Pancreas (tissue), 10 donors: ENCODE results near the gene IWS1. TPM values are rescaled to one million over a fixed set of nuclear protein-coding genes. Genes with fewer than 3 reads are reported as not detected.

Experiments used
- ATAC-seq, 4 donors: fragments of 200-7000 bp; cut with Tn5 transposase; one replicate each; pipeline versions ENCODE4 v1.8.0 to v1.9.1; 2020; ENCODE audit warnings: mild to moderate bottlenecking in 4 of 4, moderate library complexity in 4 of 4
- DNase-seq, 6 donors: peaks; one replicate each; pipeline ENCODE4 v3.0.0-alpha.2; 2020
- FAIRE-seq: peaks from 2 replicates; lab custom pipeline; 2012; peaks lifted over from hg19 to GRCh38; lab: Jason Lieb, UNC
- H3K27ac ChIP-seq, 4 donors: fragments of 200-600 bp; sonication (generic); 1 replicate in 3 of 4; 2 replicates in 1 of 4; pipeline versions ENCODE4 v1.5.0 to v1.8.0; 2020
- H3K27me3 ChIP-seq, 4 donors: fragments of 200-600 bp; one replicate each; pipeline ENCODE4 v1.8.0; 2021
- H3K36me3 ChIP-seq, 3 donors: fragments of 200-600 bp; sonication (generic) in 1 of 3; one replicate each; pipeline versions ENCODE4 v1.5.0 to v1.8.0; 2020 to 2021
- H3K4me1 ChIP-seq, 3 donors: fragments of 200-600 bp; one replicate each; pipeline ENCODE4 v1.8.0; 2021
- H3K4me3 ChIP-seq, 4 donors: fragments of 200-600 bp; sonication (generic) in 2 of 4; one replicate each; pipeline versions ENCODE4 v1.5.0 to v1.8.0; 2020 to 2021
- H3K9me3 ChIP-seq, 4 donors: fragments of 200-600 bp; one replicate each; pipeline ENCODE4 v1.8.0; 2021
- CTCF ChIP-seq, 4 donors: fragments of 200-600 bp; sonication (generic) in 3 of 4; IDR thresholded peaks; one replicate each; pipeline versions ENCODE4 v1.5.0 to v1.8.0; 2021; ENCODE audit warnings: antibody characterized with exemption in 4 of 4
- WGBS, 2 donors: extraction: QIAGEN DNeasy Blood & Tissue Kit; methylation state at CpG; one replicate each; pipeline ENCODE4 v1.1.7; 2013; 5-methylcytosine and 5-hydroxymethylcytosine counted together
- intact Hi-C, 3 donors: fragments of 100-400 bp; cut with DNase I; formaldehyde crosslinking; loops; one replicate each; pipeline versions ENCODE4 v1.11.1 to v1.14.2; 2022
- polyA plus RNA-seq, 2 donors: library from polyadenylated mRNA; stranded (reverse); fragments of 200-250 nt; gene quantifications; one replicate each; pipeline ENCODE4 v1.2.3, GENCODE V29; 2013
- total RNA-seq, 6 donors: library from RNA; stranded (reverse); fragmentation: NEBNext Ultra II Directional in 4 of 6; extraction: Animal tissue kit (Norgen Biotek cat#: 25700) in 4 of 6; gene quantifications; one replicate each; pipeline versions ENCODE4 v1.2.1 to v1.2.4, GENCODE V29; 2021 to 2023
- donor health status: healthy with polysubstance abuse.
- donor health status: DM: no; HTN: no; CAD: no; lungs with moderate emphysema.
- donor health status: DM: no; HTN: no; CAD: no.
- donor health status: control.
- donor health status: control.
- donor health status: Bipolar disorder and iron deficiency.
- donor health status: DM: yes; HTN: yes; CAD: no.
- donor health status: DM: no; HTN: no; CAD: no.
- donor health status: DM: no; HTN: no; CAD: no.
- donor health status: DM: yes; HTN: yes; CAD: no.

The IWS1 gene
- total RNA-seq (10 to 100 TPM in 5 of 6 donors, 1 to 10 TPM in 1; 9.7 to 20.3 (median 12.1) TPM), polyA plus RNA-seq (10 to 100 TPM; 16.0 to 22.3 TPM)

- ATAC-seq (peak; percentile 94 to 98 (median 96)), DNase-seq (peak; percentile 93 to 97 (median 94)), FAIRE-seq (peak; percentile 45)
- TF ChIP-seq CTCF (IDR thresholded peaks at IDR 0.05): peak in 3 of 4 donors; percentile 12 to 41 (median 22)
- Histone ChIP-seq H3K4me1 (peaks cover 3 to 14% (median 11%) of the 10 kb centered on the region in 3 donors), H3K27ac (peak within 1 kb of the TSS; percentile 86 to 96 (median 92)), H3K27me3 (no peaks in the 10 kb centered on the region), H3K36me3 (no peaks in the 10 kb centered on the region), H3K4me3 (peak within 1 kb of the TSS; percentile 88 to 99 (median 96)), H3K9me3 (no peaks in the 10 kb centered on the region)
- WGBS, 2 donors: 0% methylated on average over 65 to 70 of the region's 70 CpGs
- intact Hi-C loops: no loop called here
Observed at GRCh38 chr2:127526132-127527000, at the start of gene IWS1. TSS of gene IWS1 (minus strand) at chr2:127526489. CDS start at chr2:127526208, 281 bp downstream.

DNA sequence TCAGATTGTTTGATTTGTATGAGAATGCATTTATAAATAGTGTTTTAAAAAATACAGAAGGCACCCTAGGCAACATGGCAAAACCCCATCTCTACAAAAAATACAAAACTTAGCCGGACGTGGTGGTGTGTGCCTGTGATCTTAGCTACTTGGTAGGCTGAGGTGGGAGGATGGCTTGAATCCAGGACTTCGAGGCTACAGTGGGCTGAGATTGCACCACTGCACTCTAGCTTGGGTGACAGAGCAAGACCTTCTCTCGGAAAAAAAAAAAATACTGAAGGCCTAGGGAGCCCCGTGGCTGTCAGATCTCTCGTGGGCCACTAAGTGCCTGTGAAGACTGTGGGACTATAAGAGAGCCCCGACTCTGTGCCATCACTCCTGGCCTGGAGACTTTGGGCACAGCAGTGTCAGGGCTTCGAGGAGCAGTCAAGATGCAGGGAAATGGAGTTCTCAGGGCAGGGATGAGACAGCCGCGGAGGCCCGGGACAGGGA, 49.7 kb upstream of the IWS1 start:
- 61 to 63% methylated on average over 11 of the region's 11 CpGs for WGBS, 2 donors
- TF ChIP-seq CTCF (IDR thresholded peaks at IDR 0.05): no peak
- no peak overlapping the region for H3K27ac ChIP-seq
- H3K36me3 ChIP-seq: no peaks in the 10 kb centered on the region
- FAIRE-seq (no peak), ATAC-seq (no peak), DNase-seq (peak in 1 of 6 donors; percentile 9)
- H3K27me3 ChIP-seq: no peaks in the 10 kb centered on the region
- H3K4me1 ChIP-seq: no peaks in the 10 kb centered on the region
- intact Hi-C loops: no loop called here
- H3K9me3 ChIP-seq: no peaks in the 10 kb centered on the region
- no peak overlapping the region for H3K4me3 ChIP-seq

DNA sequence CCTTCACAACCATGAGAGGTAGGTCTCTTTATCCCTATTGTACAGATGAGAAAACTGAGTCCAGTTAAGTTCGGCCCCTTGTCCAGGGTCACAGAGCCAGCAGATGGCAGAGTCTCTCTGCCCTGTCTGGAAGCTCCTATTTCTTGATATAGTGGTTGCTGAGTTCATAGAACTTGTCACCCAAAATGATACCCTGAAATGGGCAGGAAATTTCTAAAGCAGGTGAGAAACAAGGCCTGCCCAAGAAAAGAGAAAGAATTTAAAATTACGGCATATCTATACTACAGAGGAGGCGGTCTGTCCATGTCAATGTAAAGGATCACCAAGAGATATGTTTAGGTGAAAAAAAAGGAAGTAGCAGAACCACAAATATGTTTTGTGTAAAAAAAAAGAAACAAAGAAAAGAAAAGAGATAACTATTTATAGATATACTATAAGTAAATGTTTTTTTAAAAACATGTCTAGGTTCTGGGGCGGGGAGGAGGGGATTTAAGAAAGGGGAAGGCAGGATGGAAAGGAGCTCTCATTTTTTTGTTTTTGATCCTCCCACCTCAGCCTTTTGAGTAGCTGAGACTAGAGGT, 49.0 kb upstream of the IWS1 start:
- Histone ChIP-seq H3K27me3 (no peaks in the 10 kb centered on the region), H3K36me3 (no peaks in the 10 kb centered on the region), H3K4me3 (no peak overlapping the region), H3K4me1 (no peaks in the 10 kb centered on the region), H3K9me3 (no peaks in the 10 kb centered on the region), H3K27ac (no peak overlapping the region)
- 87 to 88% methylated on average over 4 of the region's 4 CpGs for WGBS, 2 donors
- DNase-seq (no peak), ATAC-seq (no peak), FAIRE-seq (no peak)
- TF ChIP-seq CTCF (IDR thresholded peaks at IDR 0.05): no peak
- intact Hi-C loops: no loop called here

- TF ChIP-seq CTCF (IDR thresholded peaks at IDR 0.05): no peak
- Histone ChIP-seq H3K4me3 (no peak overlapping the region), H3K27ac (no peak overlapping the region), H3K27me3 (no peaks in the 10 kb centered on the region), H3K4me1 (no peaks in the 10 kb centered on the region), H3K36me3 (no peaks in the 10 kb centered on the region), H3K9me3 (no peaks in the 10 kb centered on the region)
- WGBS, 2 donors: 82 to 88% methylated on average over 3 of the region's 3 CpGs
- DNase-seq (no peak), FAIRE-seq (no peak), ATAC-seq (no peak)
- intact Hi-C loops: no loop called here
Observed at GRCh38 chr2:127574656-127575055, 48.4 kb upstream of the IWS1 start.
